Caco-2 (cell line): ENCODE data around the gene KATNAL2. TPM values are rescaled to one million over a fixed set of nuclear protein-coding genes. Genes with fewer than 3 reads are reported as not detected.

Experiments
- total RNA-seq: library from RNA; stranded (reverse); gene quantifications from 2 replicates; pipeline ENCODE4 v1.2.3, GENCODE V29; 2022

KATNAL2 gene
- total RNA-seq, 1 experiment from 2014 or later: not detected

Other genes starting within 250 kb of the KATNAL2 start
- gene ST8SIA5, start 160.5 kb upstream of the KATNAL2 start, total RNA-seq: not detected in 2 replicates
- 16.2 and 16.7 TPM in 2 replicates for gene PIAS2, start 95 bp upstream of the KATNAL2 start, total RNA-seq
- gene ELOA2, start 118.0 kb downstream of the KATNAL2 start, total RNA-seq: not detected in 2 replicates
- gene HDHD2, start 232.9 kb downstream of the KATNAL2 start, total RNA-seq: 14.7 and 15.5 TPM in 2 replicates